NCI-H510A treated with DMSO at 0.1 percent for 48 hours (cell line): ENCODE results near the gene MEIS2.

Experiments
- DNase-seq: peaks from one replicate; lab custom pipeline; 2025; lab: John Stamatoyannopoulos, UW

MEIS2 gene

GRCh38 chr15:37041042-37041441, 59.3 kb downstream of the MEIS2 start:
- no peak for DNase-seq

DNA sequence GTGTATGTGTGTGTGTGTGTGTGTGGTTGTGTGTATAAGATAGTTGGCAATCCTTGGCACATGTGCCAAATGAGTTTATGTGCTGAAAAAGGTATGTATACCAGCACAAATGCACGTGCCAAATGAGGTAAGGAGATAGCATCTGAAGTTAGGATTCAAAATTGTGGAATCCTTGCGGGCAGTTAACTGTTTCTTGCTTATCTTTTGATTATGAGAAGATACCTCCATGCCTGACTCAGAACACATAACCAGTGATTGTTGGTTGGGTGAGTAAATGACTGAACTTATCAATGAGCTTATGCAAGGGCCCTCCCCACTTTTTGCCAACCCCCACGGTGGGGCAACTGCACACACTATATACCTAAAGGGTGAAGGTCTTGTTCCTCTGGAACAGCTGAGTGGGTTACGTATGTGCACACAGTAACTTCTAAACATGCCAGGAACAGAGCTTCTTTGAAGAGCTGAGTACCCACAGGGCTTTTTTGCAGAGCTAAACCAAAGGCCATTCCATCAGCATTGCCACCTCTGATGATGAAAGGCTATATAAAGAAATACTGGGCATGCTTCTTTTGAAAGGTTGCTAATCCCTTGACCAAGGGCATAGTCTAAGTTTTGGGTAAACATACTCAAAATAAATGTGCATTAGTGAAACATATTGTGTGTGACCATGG, 60.1 kb downstream of the MEIS2 start:
- no peak for DNase-seq

DNA sequence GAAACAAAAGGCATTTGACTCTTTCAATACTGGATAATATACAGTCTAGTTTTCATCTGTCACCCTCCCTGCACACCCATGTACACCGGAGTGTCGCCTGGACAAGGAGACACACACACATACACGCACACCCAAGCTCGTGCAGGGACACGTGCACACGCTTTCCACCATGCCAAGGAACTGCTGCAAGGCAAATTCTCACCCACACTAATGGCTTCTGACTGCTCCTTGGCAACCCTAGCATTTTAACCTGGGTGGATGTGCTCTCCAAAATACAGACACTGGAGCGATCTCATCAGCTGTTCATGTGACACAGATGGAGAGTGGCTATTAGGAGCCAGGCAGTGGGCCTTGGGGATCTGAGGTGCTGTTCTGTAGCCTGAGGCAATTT, 61.6 kb downstream of the MEIS2 start:
- no peak for DNase-seq

DNA sequence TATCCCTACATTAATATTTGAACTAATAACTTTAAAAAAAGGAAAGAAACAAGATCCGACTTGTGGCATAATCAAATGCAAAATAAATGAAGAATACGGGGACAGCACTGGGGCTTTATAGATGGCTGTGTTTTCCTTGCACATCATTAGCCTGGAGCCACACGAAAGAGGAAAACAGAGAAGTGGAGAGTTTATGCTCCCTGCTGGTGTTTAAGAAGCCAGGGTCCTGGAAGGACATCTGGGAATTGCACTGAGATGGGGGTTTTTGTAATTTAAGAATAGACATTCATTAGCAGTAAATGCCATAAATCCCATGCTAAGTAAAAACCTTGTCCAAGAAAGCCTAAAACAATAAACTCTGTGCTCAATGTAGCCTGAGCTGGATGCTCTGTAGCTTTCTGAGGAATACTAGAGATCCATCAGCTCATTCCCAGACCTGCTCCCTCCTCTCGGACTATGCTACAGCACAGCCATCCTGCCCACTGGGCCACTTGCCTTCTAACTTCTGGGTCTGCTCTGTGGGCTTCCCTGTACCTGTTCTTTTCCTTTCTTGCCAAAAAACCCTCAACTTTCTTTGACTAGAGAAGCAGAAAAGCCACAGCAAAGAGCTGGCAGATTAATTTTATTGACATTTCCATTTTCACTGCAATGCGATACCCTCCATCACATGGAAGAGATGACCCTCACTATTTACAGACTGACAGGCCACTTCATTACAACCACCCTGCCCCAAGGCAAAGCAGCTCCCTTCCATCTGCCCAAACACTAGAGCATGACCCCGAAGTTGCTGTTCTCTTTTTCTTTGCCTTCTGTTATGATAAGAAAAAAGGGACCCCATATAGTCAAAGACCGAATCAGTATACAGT, 62.3 kb downstream of the MEIS2 start:
- DNase-seq, result peak; percentile 10

- no peak for DNase-seq
Measured at GRCh38 chr15:37037071-37037655, 63.2 kb downstream of the MEIS2 start.

DNA sequence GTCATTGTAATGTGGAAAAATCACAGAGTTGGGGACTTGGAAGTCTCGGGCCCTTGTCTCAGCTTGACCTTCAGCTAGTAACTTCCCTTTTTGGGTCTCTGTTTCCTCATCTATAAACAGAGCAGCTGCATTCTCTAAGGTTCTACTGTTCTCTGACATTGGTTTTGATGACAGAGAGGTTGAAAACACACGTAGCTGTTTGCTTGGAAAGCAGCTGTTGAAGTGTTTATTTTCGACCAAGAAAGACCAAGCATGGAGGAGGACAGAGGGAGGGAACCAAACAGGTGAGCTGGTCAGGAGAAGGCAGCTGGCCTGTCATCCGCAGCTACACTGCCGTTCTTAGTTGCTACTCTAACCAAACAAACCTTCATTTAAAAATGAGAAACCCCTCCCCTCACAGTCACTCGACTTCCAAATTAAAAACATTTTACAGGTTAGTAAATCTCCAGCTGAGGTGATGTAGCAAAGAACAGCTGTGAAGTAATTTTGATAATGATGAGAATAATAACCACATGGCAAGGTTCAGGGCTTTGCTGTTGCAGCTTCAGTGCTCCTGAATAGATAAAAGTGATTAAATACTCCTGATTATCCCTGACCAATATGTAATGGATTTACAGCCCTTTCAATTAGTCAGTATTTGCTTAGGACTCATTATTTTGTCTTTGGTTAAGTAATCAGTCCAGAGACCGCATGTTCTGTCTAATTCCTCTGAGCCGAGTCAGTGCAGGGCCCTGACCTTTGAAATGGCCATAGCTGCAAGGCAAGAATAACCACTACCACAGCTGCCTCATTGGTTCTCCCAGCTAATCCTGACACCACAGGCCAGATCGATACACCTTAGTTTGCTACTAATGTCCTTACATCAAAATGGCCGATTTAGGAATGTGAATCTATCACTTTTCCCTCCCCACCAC, 65.3 kb downstream of the MEIS2 start:
- peak; percentile 47 for DNase-seq

GRCh38 chr15:37034392-37034791, 66.0 kb downstream of the MEIS2 start:
- no peak for DNase-seq

DNA sequence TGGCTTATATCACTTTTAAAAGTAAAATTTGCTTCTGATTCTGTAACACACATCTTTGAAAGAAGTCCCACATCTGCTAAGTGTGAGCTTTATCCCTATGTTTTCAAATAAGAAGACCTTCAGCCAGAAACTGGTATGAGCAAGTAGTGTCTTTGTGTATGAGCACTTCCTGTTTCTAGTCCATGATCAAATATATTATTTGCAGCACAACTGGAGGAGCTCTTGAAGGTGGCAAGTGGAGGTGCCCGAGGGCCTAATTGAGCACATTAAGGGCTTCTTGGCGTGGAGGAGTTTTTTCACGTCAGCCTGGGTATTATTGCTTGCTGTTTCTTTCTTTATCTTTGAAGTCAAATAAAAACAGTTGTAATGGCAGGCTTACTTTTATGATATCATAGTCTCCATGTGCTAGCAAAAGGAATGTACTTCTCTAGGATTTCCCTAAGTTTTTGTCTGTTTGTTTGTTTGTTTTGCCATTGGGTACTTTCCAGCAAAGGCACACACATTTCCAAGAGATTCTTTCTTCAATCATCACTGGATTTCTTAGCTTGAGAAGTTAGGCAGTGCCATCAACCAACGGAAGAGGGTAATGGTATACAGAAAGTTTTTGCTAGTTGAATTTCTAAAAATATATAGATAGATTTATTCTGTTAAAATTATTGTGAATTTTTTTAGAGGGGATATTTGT, 68.1 kb downstream of the MEIS2 start:
- DNase-seq, result peak; percentile 25

DNA sequence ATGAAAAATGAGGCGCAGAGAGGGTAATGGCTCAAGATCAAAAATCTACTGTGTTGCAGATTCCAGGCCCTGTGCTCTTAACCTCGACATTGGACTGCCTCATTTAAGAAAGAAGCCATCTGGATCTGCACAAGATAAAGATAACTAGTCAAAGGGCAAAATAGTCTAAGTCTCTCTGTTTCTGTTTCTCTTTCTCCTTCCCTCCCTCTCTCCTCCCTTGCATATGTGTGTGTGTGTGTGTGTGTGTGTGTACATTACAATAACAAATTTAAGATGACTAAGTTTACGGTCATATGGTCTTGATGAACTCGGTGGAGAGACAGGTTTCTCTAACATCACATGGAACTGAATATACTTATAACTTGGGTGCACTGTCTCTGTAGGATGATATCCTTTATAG, 69.2 kb downstream of the MEIS2 start:
- DNase-seq, result no peak

DNA sequence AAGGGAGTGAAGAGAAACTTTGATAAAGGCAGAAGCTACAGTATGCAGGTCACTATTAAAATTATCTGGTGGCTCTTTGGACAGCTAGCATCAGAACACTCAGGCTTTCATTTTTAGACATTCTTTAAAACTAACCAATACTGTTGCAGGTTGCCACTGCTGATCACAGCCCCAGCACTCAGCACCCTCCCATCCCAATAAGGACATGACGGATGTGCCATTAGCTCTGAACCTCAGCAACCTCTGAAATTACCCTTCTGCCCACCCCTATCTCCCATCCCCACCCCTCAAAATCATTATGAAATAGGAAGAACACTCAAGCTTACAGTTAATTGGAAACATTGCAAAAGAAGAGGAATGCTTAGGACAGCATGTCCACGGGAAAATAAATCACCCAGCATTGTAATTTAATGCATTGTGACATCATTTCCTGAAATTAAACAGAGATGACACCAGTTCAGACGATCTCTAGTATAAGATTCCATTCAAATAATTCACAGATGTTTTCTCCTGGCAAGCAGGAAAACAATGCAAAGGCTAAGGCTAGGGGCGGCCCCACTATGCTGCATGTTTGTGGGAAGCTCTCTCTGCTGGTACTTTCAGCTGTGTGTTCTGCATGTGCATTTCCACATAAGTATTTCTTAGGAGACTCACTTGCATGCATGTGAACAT, 71.6 kb downstream of the MEIS2 start:
- no peak for DNase-seq

DNA sequence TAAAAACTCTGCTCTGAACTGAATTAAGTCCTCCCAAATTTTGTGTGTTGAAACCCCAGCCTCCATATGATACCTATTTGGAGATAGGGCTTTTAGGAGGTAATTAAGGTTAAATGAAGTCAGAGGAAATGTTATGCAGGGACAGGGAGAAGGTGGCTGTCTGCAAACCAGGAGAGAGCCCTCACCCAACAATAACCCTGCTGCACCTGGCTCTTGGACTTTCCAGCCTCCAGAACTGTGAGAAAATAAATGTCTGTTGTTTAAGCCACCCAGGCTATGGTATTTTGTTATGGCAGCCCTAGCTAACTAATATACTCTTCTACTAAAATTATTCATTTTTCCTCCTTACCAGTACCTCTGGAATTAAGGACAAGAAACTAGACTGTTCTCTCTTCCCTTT, 79.5 kb downstream of the MEIS2 start:
- no peak for DNase-seq

DNA sequence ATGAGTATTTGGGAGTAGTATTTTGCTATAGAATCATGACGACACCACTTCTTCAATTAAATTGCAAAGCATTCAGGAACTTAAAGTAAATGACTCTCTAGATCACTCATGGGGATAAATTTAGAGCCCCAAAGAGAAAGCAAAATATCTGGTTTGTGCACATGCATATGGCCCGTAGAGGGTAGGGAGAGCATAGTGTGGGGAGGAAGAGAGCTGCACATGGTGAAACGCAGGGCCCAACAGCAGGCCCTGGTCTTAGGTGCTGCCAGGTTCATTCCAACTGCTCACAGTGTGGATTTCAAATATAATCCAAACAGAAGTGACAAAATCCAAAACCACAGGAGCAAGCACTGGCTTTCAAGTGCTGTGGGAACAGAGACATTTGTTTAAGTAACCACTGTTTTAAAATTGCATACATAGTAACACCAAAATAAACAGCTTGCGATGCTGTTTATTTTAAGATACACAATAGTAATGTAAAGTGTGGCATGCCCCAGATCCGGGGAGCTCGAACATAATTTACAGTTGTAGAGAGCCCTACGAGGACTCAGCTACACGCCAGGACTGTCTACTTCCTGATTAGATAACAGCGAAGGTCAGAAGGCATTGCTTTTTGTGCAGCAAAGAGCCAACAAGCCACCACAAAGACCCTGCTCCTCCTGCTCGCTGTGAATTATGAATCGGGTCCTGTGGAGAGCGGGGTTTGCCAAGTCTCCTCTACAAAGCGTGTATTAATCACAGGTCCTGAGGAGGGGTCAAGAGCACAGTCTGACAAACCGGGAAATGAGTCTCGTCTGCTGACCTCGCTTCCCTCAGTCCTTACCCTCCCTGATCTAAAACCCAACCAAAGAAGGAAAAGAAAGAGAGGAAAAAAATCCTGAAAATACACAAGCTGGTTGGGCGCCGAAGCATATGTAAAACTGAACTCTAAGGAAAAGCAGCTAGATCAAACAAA, 80.6 kb downstream of the MEIS2 start:
- peak; percentile 32 for DNase-seq

GRCh38 chr15:37017031-37017625, 83.2 kb downstream of the MEIS2 start:
- no peak for DNase-seq

- no peak for DNase-seq
Measured at GRCh38 chr15:37016231-37016630, 84.1 kb downstream of the MEIS2 start.

GRCh38 chr15:37015451-37015850, 84.9 kb downstream of the MEIS2 start:
- no peak for DNase-seq

GRCh38 chr15:37015035-37015434, 85.3 kb downstream of the MEIS2 start:
- no peak for DNase-seq

DNA sequence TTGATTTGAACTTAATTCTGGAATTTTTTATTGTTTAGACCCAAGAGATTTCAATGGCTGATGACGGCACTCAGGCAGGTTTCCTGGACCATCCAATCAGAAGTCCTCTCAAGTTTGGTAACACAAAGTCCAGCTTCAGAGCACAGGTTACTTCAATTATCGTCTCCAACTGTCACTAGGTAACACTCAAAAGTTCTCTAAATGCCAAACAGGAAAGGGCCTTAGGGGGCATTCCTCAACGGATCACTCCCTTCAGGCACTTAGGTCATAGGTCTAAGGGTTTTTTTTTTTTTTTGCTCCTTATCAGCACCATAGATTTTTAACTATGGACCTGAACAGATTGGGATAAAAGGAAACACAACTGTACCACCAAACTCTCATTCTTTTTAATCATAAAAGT, 85.8 kb downstream of the MEIS2 start:
- no peak for DNase-seq

- DNase-seq, result no peak
Measured at GRCh38 chr15:37014137-37014536, 86.2 kb downstream of the MEIS2 start.

DNA sequence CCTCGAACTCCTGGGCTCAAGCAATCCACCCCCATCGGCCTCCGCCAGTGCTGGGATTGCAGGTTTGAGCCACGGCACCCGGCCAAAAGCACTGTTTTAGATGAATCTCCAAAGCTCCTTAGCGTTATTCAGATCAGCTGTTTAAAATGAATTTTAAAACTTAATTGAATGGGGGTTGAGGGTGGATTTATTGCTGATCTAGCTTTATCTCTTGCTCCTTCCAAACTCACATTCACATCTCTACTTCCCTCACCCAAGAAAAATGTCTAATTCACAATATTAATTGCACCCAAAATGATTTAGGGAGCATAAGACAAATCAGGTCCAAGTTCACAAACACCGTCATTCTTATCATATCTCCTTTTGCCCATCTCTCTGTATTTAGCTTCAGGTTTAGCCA, 89.8 kb downstream of the MEIS2 start:
- no peak for DNase-seq
